Measurements from ENCODE around the gene ABCA3. TPM values are rescaled to one million over a fixed set of nuclear protein-coding genes. Genes with fewer than 3 reads are reported as not detected.

The ABCA3 gene
- total RNA-seq, 2 donors from 2014 or later, result 3.3 to 3.5 TPM

- no peak for TF ChIP-seq CTCF (conservative IDR thresholded peaks at IDR 0.05)
- Histone ChIP-seq H3K36me3 (ENCODE audit: control insufficient read depth, insufficient read depth, low read length) (no peaks in the 10 kb centered on the region), H3K4me3 (ENCODE audit: low read length) (no peak overlapping the region), H3K9ac (ENCODE audit: extremely low read depth, low read length, poor library complexity, severe bottlenecking) (no peak overlapping the region), H3K9me3 (ENCODE audit: control insufficient read depth, low read length) (no peaks in the 10 kb centered on the region), H3K27me3 (ENCODE audit: control insufficient read depth, insufficient read depth, low read length, poor library complexity, severe bottlenecking) (peaks cover 12% of the 10 kb centered on the region), H3K4me1 (ENCODE audit: control insufficient read depth, insufficient read depth, low read length) (no peaks in the 10 kb centered on the region), H3K27ac (ENCODE audit: low read depth, low read length) (no peak overlapping the region)
- Mint-ChIP-seq H3K36me3 (ENCODE audit: low read depth) (no peaks in the 10 kb centered on the region), H3K27me3 (ENCODE audit: insufficient read depth) (peaks cover 7% of the 10 kb centered on the region), H3K4me3 (no peak overlapping the region), H3K4me1 (no peaks in the 10 kb centered on the region), H3K27ac (no peak overlapping the region), H3K9me3 (no peaks in the 10 kb centered on the region)
- 86% methylated on average over 4 of the region's 4 CpGs; no CpG with 5 or more reads in 1 of the 2 experiments for WGBS, 2 experiments (ENCODE audit: insufficient coverage in 1 of 2, insufficient read length in 1 of 2)
- no peak for DNase-seq
These were observed 32.2 kb upstream of the ABCA3 start for GRCh38 chr16:2372684-2373083.

- H3K36me3 Mint-ChIP-seq (ENCODE audit: low read depth), result no peaks in the 10 kb centered on the region
- no peaks in the 10 kb centered on the region for H3K4me1 Mint-ChIP-seq
- no peak overlapping the region for H3K4me3 Mint-ChIP-seq
- H3K9ac ChIP-seq (ENCODE audit: extremely low read depth, low read length, poor library complexity, severe bottlenecking), result no peak overlapping the region
- H3K36me3 ChIP-seq (ENCODE audit: control insufficient read depth, insufficient read depth, low read length), result no peaks in the 10 kb centered on the region
- H3K27ac ChIP-seq (ENCODE audit: low read depth, low read length), result no peak overlapping the region
- H3K27ac Mint-ChIP-seq, result no peak overlapping the region
- DNase-seq, result no peak
- H3K4me3 ChIP-seq (ENCODE audit: low read length), result no peak overlapping the region
- H3K9me3 ChIP-seq (ENCODE audit: control insufficient read depth, low read length), result no peaks in the 10 kb centered on the region
- H3K9me3 Mint-ChIP-seq, result no peaks in the 10 kb centered on the region
- no peak for TF ChIP-seq CTCF (conservative IDR thresholded peaks at IDR 0.05)
- peaks cover 9% of the 10 kb centered on the region for H3K27me3 Mint-ChIP-seq (ENCODE audit: insufficient read depth)
- no peaks in the 10 kb centered on the region for H3K4me1 ChIP-seq (ENCODE audit: control insufficient read depth, insufficient read depth, low read length)
- 91 to 100% methylated on average over 1 to 2 of the region's 2 CpGs for WGBS, 2 experiments (ENCODE audit: insufficient coverage in 1 of 2, insufficient read length in 1 of 2)
- peaks cover 12% of the 10 kb centered on the region for H3K27me3 ChIP-seq (ENCODE audit: control insufficient read depth, insufficient read depth, low read length, poor library complexity, severe bottlenecking)
These were observed 30.9 kb upstream of the ABCA3 start for GRCh38 chr16:2371421-2371820.

- H3K9me3 ChIP-seq (ENCODE audit: control insufficient read depth, low read length), result no peaks in the 10 kb centered on the region
- no peak overlapping the region for H3K27ac ChIP-seq (ENCODE audit: low read depth, low read length)
- H3K27me3 ChIP-seq (ENCODE audit: control insufficient read depth, insufficient read depth, low read length, poor library complexity, severe bottlenecking), result peaks cover 12% of the 10 kb centered on the region
- no peak for TF ChIP-seq CTCF (conservative IDR thresholded peaks at IDR 0.05)
- H3K4me3 Mint-ChIP-seq, result no peak overlapping the region
- H3K36me3 Mint-ChIP-seq (ENCODE audit: low read depth), result no peaks in the 10 kb centered on the region
- H3K36me3 ChIP-seq (ENCODE audit: control insufficient read depth, insufficient read depth, low read length), result no peaks in the 10 kb centered on the region
- peaks cover 12% of the 10 kb centered on the region for H3K27me3 Mint-ChIP-seq (ENCODE audit: insufficient read depth)
- no peak overlapping the region for H3K4me3 ChIP-seq (ENCODE audit: low read length)
- no peaks in the 10 kb centered on the region for H3K9me3 Mint-ChIP-seq
- H3K9ac ChIP-seq (ENCODE audit: extremely low read depth, low read length, poor library complexity, severe bottlenecking), result no peak overlapping the region
- no peak overlapping the region for H3K27ac Mint-ChIP-seq
- no peaks in the 10 kb centered on the region for H3K4me1 Mint-ChIP-seq
- no peak for DNase-seq
- no peaks in the 10 kb centered on the region for H3K4me1 ChIP-seq (ENCODE audit: control insufficient read depth, insufficient read depth, low read length)
These were observed 30.2 kb upstream of the ABCA3 start for GRCh38 chr16:2370721-2371120.
